Left hindlimb (tissue), 1 donor: ENCODE measurements around the gene MYL6.
"Not testable (repeated sequence)": the region's sequence is repeated elsewhere in the genome, so short reads cannot be mapped to it uniquely, and the experiment has no call there.

Source experiments
- DNase-seq: peaks from one replicate; pipeline ENCODE4 v3.0.0-alpha.2; 2018

MYL6 gene

GRCh38 chr12:56190695-56191155, 32.6 kb downstream of the MYL6 start:
- no peak for DNase-seq

GRCh38 chr12:56192582-56192981, 34.4 kb downstream of the MYL6 start:
- no peak for DNase-seq

- DNase-seq, result peak; percentile 67
Measured at GRCh38 chr12:56193025-56193578, 34.9 kb downstream of the MYL6 start.

GRCh38 chr12:56196818-56197550, 38.8 kb downstream of the MYL6 start:
- not testable (repeated sequence) for DNase-seq

- no peak for DNase-seq
Measured at GRCh38 chr12:56197921-56198635, 39.9 kb downstream of the MYL6 start.

GRCh38 chr12:56198836-56199235, 40.7 kb downstream of the MYL6 start:
- DNase-seq, result no peak

- DNase-seq, result no peak
Measured at GRCh38 chr12:56202366-56202765, 44.2 kb downstream of the MYL6 start.

- no peak for DNase-seq
Measured at GRCh38 chr12:56202838-56203237, 44.7 kb downstream of the MYL6 start.

GRCh38 chr12:56204275-56204674, 46.1 kb downstream of the MYL6 start:
- no peak for DNase-seq

- DNase-seq, result no peak
Measured at GRCh38 chr12:56205445-56205844, 47.3 kb downstream of the MYL6 start.

- no peak for DNase-seq
Measured at GRCh38 chr12:56206452-56207166, 48.5 kb downstream of the MYL6 start.

- DNase-seq, result no peak
Measured at GRCh38 chr12:56208006-56208405, 49.8 kb downstream of the MYL6 start.
